Activated CD8-positive, alpha-beta memory T cell treated with anti-CD3 and anti-CD28 coated beads, Interleukin-2, amount 10 ng/mL, durations not matched to agents 7 days and 5 days (primary cell): ENCODE results near the gene GINS3. TPM values are rescaled to one million over a fixed set of nuclear protein-coding genes. Genes with fewer than 3 reads are reported as not detected.
"Not testable (repeated sequence)": the region's sequence is repeated elsewhere in the genome, so short reads cannot be mapped to it uniquely, and the experiment has no call there.

Experiments
- ATAC-seq: fragments of 150-1000 bp; cut with Tn5 transposase; one replicate; pipeline ENCODE4 v1.10.0; 2021; ENCODE audit warnings: moderate library complexity
- CTCF ChIA-PET: fragments of 350-600 bp; sonication (Branson Sonifier 250); formaldehyde crosslinking; loops from one replicate; lab custom pipeline; 2021; ENCODE audit warnings: antibody characterized with exemption; lab: Charles Lee
- DNase-seq: peaks from one replicate; pipeline ENCODE4 v3.0.0-alpha.2; 2020
- H3K27ac Mint-ChIP-seq: one replicate; pipeline ENCODE4 v1.8.0; 2021; ENCODE audit warnings: mild to moderate bottlenecking, mixed read lengths
- H3K27me3 Mint-ChIP-seq: one replicate; pipeline ENCODE4 v1.8.0; 2021; ENCODE audit warnings: mixed read lengths
- H3K36me3 Mint-ChIP-seq: one replicate; pipeline ENCODE4 v1.8.0; 2021; ENCODE audit warnings: mild to moderate bottlenecking, mixed read lengths
- H3K4me1 Mint-ChIP-seq: one replicate; pipeline ENCODE4 v1.8.0; 2021; ENCODE audit warnings: mixed read lengths
- H3K4me3 Mint-ChIP-seq: one replicate; pipeline ENCODE4 v1.8.0; 2021; ENCODE audit warnings: mild to moderate bottlenecking, moderate library complexity, mixed read lengths
- H3K9me3 Mint-ChIP-seq: one replicate; pipeline ENCODE4 v1.8.0; 2022; ENCODE audit warnings: low read depth, mixed read lengths
- total RNA-seq, 2 experiments: library from RNA; stranded (reverse); gene quantifications; one replicate each; pipeline ENCODE4 v1.2.3, GENCODE V29; 2021

Gene GINS3
- total RNA-seq, 2 experiments from 2014 or later, result 15.6 to 19.2 TPM

DNA sequence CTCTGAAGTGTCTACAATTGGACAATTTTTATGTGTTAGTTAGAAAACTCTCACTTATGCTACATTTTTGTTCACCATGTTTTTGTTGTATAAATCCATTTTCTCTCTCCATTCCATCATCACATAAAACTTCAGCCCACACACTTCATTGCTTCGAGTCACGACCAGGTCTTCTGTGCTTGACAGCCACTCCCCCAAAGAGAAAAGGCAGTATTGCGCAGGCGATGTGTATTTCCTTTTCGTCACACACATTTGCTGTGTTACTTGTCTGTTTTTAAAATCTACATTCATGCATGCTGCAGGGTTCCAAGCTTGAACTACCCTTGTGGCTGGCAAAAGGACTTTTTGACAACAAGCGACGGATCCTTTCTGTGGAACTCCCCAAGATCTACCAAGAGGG, 10.5 kb downstream of the GINS3 start:
- peaks cover 30% of the 10 kb centered on the region for H3K36me3 Mint-ChIP-seq
- H3K4me3 Mint-ChIP-seq, result no peak overlapping the region
- H3K27me3 Mint-ChIP-seq, result no peaks in the 10 kb centered on the region
- no peak for ATAC-seq
- H3K4me1 Mint-ChIP-seq, result peaks cover 4% of the 10 kb centered on the region
- no peak overlapping the region for H3K27ac Mint-ChIP-seq
- H3K9me3 Mint-ChIP-seq, result no peaks in the 10 kb centered on the region
- no peak for DNase-seq
- CTCF ChIA-PET, result interaction anchor here (1.1 kb wide), 1 partner anchor 15 kb away, joined by 3 read pairs; no protein-coding TSS in a partner anchor

DNA sequence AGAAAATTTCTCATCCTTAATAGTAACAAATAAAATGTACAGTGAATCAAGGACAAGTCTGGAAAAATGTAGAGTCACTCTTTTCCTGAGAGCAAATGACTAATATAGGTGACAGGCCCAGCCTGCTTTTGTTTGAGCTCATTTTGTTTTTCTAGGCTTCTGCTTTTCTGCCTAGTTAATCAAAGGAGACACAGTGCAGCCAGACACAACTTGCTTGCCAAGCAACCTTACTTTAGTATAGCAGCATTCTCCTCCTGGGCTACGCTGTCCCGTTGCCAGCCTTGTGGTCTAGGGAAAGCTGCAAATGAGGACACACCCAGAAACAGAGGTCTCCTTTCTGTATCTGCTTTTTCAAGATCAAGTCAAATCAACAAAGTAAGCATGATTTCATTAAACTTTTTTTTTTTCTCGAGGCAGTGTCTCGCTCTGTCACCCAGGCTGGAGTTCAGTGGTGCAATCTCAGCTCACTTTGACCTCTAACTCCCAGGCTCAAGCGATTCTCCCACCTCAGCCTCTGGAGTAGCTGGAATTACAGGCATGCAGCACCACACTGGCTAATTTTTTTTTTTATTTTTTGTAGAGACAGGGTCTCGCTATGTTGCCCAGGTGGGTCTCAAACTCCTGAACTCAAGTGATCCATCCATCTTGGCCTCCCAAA, 17.2 kb downstream of the GINS3 start:
- CTCF ChIA-PET, result no interaction called here
- Mint-ChIP-seq H3K27ac (no peak overlapping the region), H3K27me3 (peaks cover 5% of the 10 kb centered on the region), H3K4me3 (no peak overlapping the region), H3K9me3 (no peaks in the 10 kb centered on the region), H3K36me3 (peaks cover 2% of the 10 kb centered on the region), H3K4me1 (no peaks in the 10 kb centered on the region)
- ATAC-seq, result no peak
- DNase-seq, result no peak

- CTCF ChIA-PET, result interaction anchor here (1.5 kb wide), 1 partner anchor 76 kb away, joined by 3 read pairs; no protein-coding TSS in a partner anchor
These were observed 19.1 kb downstream of the GINS3 start for GRCh38 chr16:58411336-58411735.

DNA sequence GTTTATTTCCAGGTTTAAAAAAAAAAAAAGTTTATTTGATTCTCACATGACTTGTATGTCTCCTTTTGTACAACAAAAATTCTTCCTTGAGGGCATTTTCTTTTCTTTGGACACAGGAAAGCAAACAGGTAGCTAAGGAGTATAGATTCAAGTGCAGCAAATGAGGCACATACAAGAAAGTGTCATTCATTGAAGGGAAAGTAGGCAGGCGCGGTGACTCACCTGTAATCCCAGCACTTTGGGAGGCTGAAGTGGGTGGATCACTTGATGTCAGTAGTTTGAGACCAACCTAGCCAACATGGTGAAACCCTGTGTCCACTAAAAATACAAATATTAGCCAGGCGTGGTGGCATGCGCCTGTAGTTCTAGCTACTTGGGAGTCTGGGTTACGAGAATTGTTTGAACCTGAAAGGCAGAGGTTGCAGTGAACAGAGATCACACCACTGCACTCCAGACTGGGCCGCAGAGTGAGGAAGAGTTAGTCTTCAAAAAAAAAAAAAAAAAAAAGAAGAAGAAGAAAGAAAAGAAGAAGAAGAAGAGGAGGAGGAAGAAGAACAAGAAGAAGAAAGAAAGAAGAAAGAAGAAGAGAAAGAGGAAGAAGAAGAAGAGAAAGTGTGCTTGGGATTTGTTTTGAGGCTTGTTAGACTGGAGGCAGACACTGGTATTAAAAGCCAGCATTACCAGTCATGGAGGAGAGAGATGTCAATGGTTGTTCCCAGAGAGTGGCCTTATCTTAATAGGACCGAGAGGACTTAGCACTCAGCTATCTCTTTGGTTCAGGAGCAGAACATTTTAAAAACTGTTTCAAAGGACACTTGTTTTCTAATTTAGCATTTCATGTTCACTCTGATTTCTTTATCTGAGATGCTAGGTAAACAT, 19.7 kb downstream of the GINS3 start:
- CTCF ChIA-PET, result interaction anchor here (1.5 kb wide), 1 partner anchor 76 kb away, joined by 3 read pairs; no protein-coding TSS in a partner anchor
- no peak for DNase-seq
- Mint-ChIP-seq H3K4me1 (no peaks in the 10 kb centered on the region), H3K9me3 (no peaks in the 10 kb centered on the region), H3K4me3 (no peak overlapping the region), H3K27me3 (peaks cover 5% of the 10 kb centered on the region), H3K27ac (no peak overlapping the region), H3K36me3 (no peaks in the 10 kb centered on the region)
- no peak for ATAC-seq

More at GRCh38 chr16:58411336-58411735, 19.1 kb downstream of the GINS3 start:
- H3K4me3 Mint-ChIP-seq, result no peak overlapping the region
- no peaks in the 10 kb centered on the region for H3K4me1 Mint-ChIP-seq
- no peaks in the 10 kb centered on the region for H3K36me3 Mint-ChIP-seq
- ATAC-seq (no peak), DNase-seq (no peak)
- no peaks in the 10 kb centered on the region for H3K9me3 Mint-ChIP-seq
- no peak overlapping the region for H3K27ac Mint-ChIP-seq
- H3K27me3 Mint-ChIP-seq, result peaks cover 5% of the 10 kb centered on the region

DNA sequence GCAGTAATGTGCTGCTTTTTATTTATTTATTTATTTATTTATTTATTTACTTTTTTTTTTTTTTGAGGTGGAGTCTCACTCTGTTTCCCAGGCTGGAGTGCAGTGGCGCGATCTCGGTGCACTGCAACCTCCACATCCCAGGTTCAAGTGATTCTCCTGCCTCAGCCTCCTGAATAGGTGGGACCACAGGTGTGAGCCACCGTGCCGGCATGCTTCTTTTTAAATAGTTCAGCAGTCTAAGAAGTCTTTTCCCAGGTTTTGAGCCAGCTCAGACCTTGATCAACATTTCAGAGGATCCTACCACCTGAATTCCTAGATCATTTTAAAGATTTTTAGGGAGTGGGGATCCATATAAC, 20.3 kb downstream of the GINS3 start:
- DNase-seq, H3K9me3 Mint-ChIP-seq, H3K36me3 Mint-ChIP-seq, H3K27me3 Mint-ChIP-seq, CTCF ChIA-PET, H3K4me1 Mint-ChIP-seq, H3K27ac Mint-ChIP-seq, ATAC-seq, H3K4me3 Mint-ChIP-seq: not testable (repeated sequence)

DNA sequence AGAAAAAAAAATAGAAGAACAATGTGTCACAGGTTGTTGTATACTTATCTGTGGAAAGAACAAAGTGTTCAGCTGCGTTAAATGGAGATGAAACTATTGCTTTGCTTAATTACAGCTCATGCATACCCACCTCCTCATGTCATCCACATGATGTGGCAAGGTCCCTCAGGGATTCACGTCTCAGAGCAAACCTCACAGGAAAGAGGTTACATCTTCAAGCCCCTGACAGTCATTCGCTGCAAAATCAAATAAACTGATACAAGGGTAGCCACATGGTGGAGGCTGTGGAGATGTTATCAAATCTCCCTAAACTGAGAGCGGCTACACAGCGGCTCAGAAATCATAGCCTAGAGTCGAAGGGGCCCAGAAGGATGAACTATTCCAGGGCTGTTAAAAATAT, 21.1 kb downstream of the GINS3 start:
- Mint-ChIP-seq H3K9me3 (no peaks in the 10 kb centered on the region), H3K4me1 (no peaks in the 10 kb centered on the region), H3K36me3 (no peaks in the 10 kb centered on the region), H3K27ac (no peak overlapping the region), H3K27me3 (peaks cover 5% of the 10 kb centered on the region), H3K4me3 (no peak overlapping the region)
- CTCF ChIA-PET, result no interaction called here
- DNase-seq, result no peak
- no peak for ATAC-seq

- Mint-ChIP-seq H3K27ac (no peak overlapping the region), H3K27me3 (peaks cover 5% of the 10 kb centered on the region), H3K4me1 (no peaks in the 10 kb centered on the region), H3K36me3 (no peaks in the 10 kb centered on the region), H3K9me3 (no peaks in the 10 kb centered on the region), H3K4me3 (no peak overlapping the region)
- no peak for DNase-seq
- CTCF ChIA-PET, result no interaction called here
- ATAC-seq, result no peak
These were observed 22.7 kb downstream of the GINS3 start for GRCh38 chr16:58415003-58415402.

- CTCF ChIA-PET, H3K4me3 Mint-ChIP-seq, H3K27me3 Mint-ChIP-seq, ATAC-seq, H3K4me1 Mint-ChIP-seq, H3K27ac Mint-ChIP-seq, H3K36me3 Mint-ChIP-seq, H3K9me3 Mint-ChIP-seq, DNase-seq: not testable (repeated sequence)
These were observed 23.7 kb downstream of the GINS3 start for GRCh38 chr16:58415961-58416360.

DNA sequence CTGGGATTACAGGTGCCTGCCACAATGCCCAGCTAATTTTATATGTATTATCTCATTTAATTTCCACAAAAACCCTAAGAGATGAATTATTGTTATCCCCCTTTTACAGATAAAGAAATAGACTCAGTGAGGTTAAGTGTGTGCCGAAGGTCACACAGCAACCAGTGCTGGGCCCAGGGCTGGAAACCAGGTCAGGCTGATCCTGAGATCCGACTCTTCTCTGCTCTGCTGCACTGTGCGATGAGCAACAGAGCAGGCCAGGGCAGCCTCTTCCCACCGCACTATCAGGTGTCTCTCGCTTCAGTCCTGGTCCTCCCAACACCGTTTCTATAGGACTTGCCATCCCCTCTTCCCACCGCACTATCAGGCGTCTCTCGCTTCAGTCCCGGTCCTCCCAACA, 24.8 kb downstream of the GINS3 start:
- no peak for ATAC-seq
- CTCF ChIA-PET, result no interaction called here
- peaks cover 6% of the 10 kb centered on the region for H3K27me3 Mint-ChIP-seq
- H3K4me3 Mint-ChIP-seq, result no peak overlapping the region
- H3K27ac Mint-ChIP-seq, result no peak overlapping the region
- DNase-seq, result no peak
- H3K9me3 Mint-ChIP-seq, result no peaks in the 10 kb centered on the region
- H3K36me3 Mint-ChIP-seq, result no peaks in the 10 kb centered on the region
- no peaks in the 10 kb centered on the region for H3K4me1 Mint-ChIP-seq

DNA sequence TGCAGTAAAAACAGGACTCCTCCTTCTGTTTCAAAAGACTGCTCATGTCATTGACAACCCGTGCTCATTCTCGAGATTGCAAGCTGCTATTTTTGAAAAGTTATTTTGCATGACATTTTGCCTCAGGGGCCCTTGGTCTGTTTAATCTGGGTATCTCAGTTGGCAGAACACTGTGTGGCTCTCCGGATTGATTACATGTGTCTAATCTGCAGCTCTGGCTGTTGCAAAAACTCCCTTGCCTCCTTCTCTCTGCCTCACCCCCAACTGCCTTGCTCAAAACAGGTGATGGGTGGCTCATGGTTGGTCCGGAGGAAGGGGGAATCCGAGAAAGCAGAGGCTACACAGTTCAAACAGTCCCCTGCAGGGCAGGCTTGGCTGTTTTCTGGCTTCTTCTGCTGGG, 25.3 kb downstream of the GINS3 start:
- peaks cover 3% of the 10 kb centered on the region for H3K27me3 Mint-ChIP-seq
- ATAC-seq (no peak), DNase-seq (no peak)
- no peak overlapping the region for H3K4me3 Mint-ChIP-seq
- no peak overlapping the region for H3K27ac Mint-ChIP-seq
- CTCF ChIA-PET, result interaction anchor here (0.7 kb wide), 1 partner anchor 15 kb away, joined by 3 read pairs; no protein-coding TSS in a partner anchor
- H3K9me3 Mint-ChIP-seq, result no peaks in the 10 kb centered on the region
- no peaks in the 10 kb centered on the region for H3K36me3 Mint-ChIP-seq
- no peaks in the 10 kb centered on the region for H3K4me1 Mint-ChIP-seq

DNA sequence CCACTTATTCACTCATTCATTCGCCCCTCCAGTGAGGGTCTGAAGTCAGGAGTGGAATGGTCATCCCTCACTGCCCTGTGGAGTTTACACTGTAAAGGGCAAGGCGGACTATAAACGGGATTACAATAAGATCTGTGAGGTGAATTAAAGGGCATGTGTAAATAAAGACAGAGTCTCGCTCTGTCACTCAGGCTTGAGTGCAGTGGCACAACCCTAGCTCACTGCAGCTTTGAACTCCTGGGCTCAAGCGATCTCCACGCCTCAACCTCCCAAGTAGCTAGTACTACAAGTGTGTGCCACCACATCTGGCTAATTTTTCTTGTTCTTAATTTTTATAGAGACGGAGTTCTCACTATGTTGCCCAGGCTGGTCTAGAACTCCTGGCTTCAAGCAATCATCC, 25.8 kb downstream of the GINS3 start:
- CTCF ChIA-PET, result interaction anchor here (0.7 kb wide), 1 partner anchor 15 kb away, joined by 3 read pairs; no protein-coding TSS in a partner anchor

GRCh38 chr16:58418601-58419000, 26.3 kb downstream of the GINS3 start:
- CTCF ChIA-PET, result interaction anchor here (0.8 kb wide), 1 partner anchor 82 kb away, joined by 3 read pairs; no protein-coding TSS in a partner anchor
- Mint-ChIP-seq H3K4me1 (no peaks in the 10 kb centered on the region), H3K36me3 (no peaks in the 10 kb centered on the region), H3K9me3 (no peaks in the 10 kb centered on the region), H3K27me3 (peaks cover 11% of the 10 kb centered on the region), H3K27ac (no peak overlapping the region), H3K4me3 (no peak overlapping the region)
- ATAC-seq, result no peak
- DNase-seq, result no peak

More for the DNA sequence above, 25.8 kb downstream of the GINS3 start:
- Mint-ChIP-seq H3K4me1 (no peaks in the 10 kb centered on the region), H3K9me3 (no peaks in the 10 kb centered on the region), H3K36me3 (no peaks in the 10 kb centered on the region), H3K4me3 (no peak overlapping the region), H3K27ac (no peak overlapping the region), H3K27me3 (peaks cover 6% of the 10 kb centered on the region)
- DNase-seq (no peak), ATAC-seq (no peak)

- no peak for ATAC-seq
- peaks cover 15% of the 10 kb centered on the region for H3K27me3 Mint-ChIP-seq
- H3K4me3 Mint-ChIP-seq, result no peak overlapping the region
- no peak overlapping the region for H3K27ac Mint-ChIP-seq
- no peaks in the 10 kb centered on the region for H3K9me3 Mint-ChIP-seq
- no peaks in the 10 kb centered on the region for H3K4me1 Mint-ChIP-seq
- no peak for DNase-seq
- H3K36me3 Mint-ChIP-seq, result no peaks in the 10 kb centered on the region
- CTCF ChIA-PET, result interaction anchor here (0.5 to 0.8 kb wide), 2 partner anchors 82 to 322 kb away, joined by 3 read pairs; no protein-coding TSS in a partner anchor
These were observed 27.1 kb downstream of the GINS3 start for GRCh38 chr16:58419241-58419990.
